IPS-20b (cell line): ENCODE data around the gene MAGEB17.

Experiments used
- H3K27ac ChIP-seq: one replicate; pipeline ENCODE4 v1.5.1; 2013; ENCODE audit warnings: low read length
- H3K27me3 ChIP-seq: 2 replicates; pipeline ENCODE4 v1.6.1; 2013; ENCODE audit warnings: mild to moderate bottlenecking, low read length, inconsistent platforms; ENCODE audit not compliant: insufficient read depth
- H3K36me3 ChIP-seq: 2 replicates; pipeline ENCODE4 v1.6.1; 2013; ENCODE audit warnings: low read depth, mild to moderate bottlenecking, inconsistent platforms, low read length, moderate library complexity; ENCODE audit not compliant: insufficient read depth
- H3K4me1 ChIP-seq: 2 replicates; pipeline ENCODE4 v1.6.1; 2013; ENCODE audit warnings: mild to moderate bottlenecking, control low read depth, inconsistent platforms, low read length, moderate library complexity; ENCODE audit not compliant: insufficient read depth
- H3K4me3 ChIP-seq: 2 replicates; pipeline ENCODE4 v1.5.1; 2013; ENCODE audit warnings: mild to moderate bottlenecking, low read length, inconsistent platforms
- H3K9ac ChIP-seq: 2 replicates; pipeline ENCODE4 v1.6.1; 2013; ENCODE audit warnings: low read depth, mild to moderate bottlenecking, inconsistent platforms, low read length, moderate library complexity
- H3K9me3 ChIP-seq: 2 replicates; pipeline ENCODE4 v1.6.1; 2013; ENCODE audit warnings: mild to moderate bottlenecking, low read depth, low read length, inconsistent platforms; ENCODE audit not compliant: insufficient read depth

Gene MAGEB17

DNA sequence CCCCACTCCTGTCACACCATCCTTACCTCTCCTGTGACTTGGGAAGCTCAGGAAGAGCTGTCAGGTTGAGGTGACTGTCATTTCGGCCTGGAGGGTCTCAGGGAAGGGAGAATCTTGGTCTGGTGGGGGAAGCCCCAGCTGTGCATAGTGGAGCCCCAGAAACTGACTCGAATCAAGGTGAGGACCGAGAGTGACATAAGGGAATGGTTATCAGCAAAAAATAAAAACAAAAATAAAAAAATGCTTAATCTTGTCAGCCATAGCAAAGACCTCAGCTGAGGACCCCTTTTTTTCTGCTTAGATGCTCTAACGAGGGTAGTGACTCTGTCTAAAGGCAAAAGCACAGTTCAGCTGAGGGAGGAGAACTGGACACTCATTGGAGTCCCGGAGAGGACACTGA lies at the start of gene MAGEB17:
Gene MAGEB17, plus strand, starts transcription at position 301 of the 400 bp plus-strand sequence. CDS start 2,902 bp downstream, outside the sequence.
- no peak within 1 kb of the TSS for H3K4me3 ChIP-seq
- no peaks in the 10 kb centered on the region for H3K9me3 ChIP-seq
- H3K9ac ChIP-seq: no peak within 1 kb of the TSS
- H3K36me3 ChIP-seq: no peaks in the 10 kb centered on the region
- no peak within 1 kb of the TSS for H3K27ac ChIP-seq
- H3K27me3 ChIP-seq: no peaks in the 10 kb centered on the region
- H3K4me1 ChIP-seq: no peaks in the 10 kb centered on the region

DNA sequence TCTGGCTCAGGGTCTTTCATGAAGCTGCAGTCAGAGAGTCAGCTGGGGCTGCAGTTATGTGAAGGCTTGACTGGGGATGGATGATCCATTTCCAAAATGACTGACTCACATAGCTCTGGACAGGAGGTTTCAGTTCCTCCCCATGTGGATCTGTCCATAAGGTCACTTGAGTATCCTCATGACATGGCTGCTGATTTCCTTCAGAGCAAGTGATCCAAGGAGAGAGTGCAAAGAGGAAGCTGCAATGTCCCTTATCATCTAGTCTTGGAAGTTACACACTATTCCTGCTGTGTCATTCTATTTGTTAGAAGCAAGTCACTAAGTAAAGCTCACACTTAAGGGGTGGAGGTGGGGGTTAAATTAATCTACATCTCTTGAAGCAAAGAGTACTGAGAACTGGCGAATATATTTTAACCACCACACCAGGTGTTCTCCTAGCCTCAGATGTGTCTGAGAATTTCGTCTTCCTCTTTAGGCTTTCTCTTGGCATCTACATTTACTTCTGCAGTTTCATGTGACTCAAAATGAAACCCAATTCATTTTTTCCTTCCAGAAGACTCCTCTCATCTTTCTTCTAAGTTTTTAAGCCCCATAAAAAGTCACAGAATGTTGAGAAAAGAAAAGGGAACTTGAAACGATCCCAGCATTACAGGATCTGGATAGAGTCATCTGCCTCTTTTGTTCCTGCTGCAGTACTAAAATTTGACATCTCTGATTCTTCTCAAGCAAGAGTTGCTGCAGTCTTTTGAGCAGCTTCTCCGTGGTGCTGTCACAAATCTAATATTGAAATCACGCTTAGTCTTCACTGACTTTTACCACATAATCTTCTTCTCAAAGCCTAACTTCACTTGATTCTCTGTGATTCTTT lies 47.7 kb upstream of the MAGEB17 start:
- Histone ChIP-seq H3K4me1 (peaks cover 5% of the 10 kb centered on the region; the same call in 1 of the 2 replicates), H3K27me3 (no peaks in the 10 kb centered on the region), H3K27ac (no peak overlapping the region), H3K9me3 (no peaks in the 10 kb centered on the region; the same call in 1 of the 2 replicates), H3K36me3 (no peaks in the 10 kb centered on the region), H3K4me3 (no peak overlapping the region), H3K9ac (no peak overlapping the region)

DNA sequence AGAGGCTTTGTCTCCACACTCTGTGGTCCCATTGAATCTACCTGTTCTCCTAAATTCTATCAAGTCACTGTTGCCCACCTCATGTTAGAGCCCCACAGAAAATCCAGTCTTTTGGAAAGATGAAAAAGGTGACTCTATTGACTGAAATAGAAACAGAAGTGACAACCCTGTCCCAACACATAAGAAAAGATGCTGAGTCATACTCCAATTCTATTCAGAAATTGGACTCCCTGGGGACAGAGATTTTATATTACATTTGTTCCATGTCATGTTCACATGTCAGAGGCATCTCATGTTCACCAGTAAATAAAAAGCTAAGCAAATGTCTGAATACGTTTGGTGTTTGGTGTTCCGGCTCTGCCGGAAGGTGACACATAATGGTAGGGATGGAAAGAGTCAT lies 46.9 kb upstream of the MAGEB17 start:
- Histone ChIP-seq H3K9me3 (no peaks in the 10 kb centered on the region; the same call in 1 of the 2 replicates), H3K27me3 (no peaks in the 10 kb centered on the region), H3K4me1 (peaks cover 5% of the 10 kb centered on the region; the same call in 1 of the 2 replicates), H3K27ac (no peak overlapping the region), H3K36me3 (no peaks in the 10 kb centered on the region), H3K4me3 (no peak overlapping the region), H3K9ac (no peak overlapping the region)

DNA sequence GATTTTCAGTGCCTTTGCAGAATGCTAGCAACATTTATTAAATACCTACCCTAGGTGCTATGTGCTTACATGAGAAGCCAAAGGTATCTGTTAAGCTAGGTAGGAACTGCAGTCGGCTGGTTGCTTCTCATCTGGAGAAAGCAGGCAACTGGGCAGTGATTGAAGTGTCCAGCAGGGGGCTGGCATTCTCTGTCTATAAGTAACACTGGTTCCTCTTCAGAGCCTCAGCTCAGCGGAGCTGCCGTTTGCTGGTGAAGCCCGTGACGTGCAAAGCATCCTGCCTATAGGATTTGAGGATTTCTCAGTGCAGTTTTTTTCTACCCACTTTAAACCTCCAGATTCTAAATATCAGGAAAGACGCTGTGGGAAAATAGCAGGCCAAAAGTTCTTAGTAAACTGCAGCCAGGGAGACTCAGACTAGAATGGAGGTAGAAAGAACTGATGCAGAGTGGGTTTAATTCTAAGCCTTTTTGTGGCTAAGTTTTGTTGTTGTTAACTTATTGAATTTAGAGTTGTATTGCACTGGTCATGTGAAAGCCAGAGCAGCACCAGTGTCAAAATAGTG lies 44.0 kb upstream of the MAGEB17 start, which contains the start of gene GRPR:
Gene GRPR, plus strand, starts transcription at position 344 of the 565 bp plus-strand sequence. CDS start 389 bp downstream, outside the sequence.
- H3K4me1 ChIP-seq: peaks cover 5% of the 10 kb centered on the region; the same call in 1 of the 2 replicates
- peak within 1 kb of the TSS; percentile 26 for H3K27ac ChIP-seq
- H3K9me3 ChIP-seq: no peaks in the 10 kb centered on the region
- no peaks in the 10 kb centered on the region for H3K27me3 ChIP-seq
- peak within 1 kb of the TSS; percentile 59 for H3K9ac ChIP-seq
- H3K36me3 ChIP-seq: no peaks in the 10 kb centered on the region
- peak within 1 kb of the TSS; percentile 59 for H3K4me3 ChIP-seq

DNA sequence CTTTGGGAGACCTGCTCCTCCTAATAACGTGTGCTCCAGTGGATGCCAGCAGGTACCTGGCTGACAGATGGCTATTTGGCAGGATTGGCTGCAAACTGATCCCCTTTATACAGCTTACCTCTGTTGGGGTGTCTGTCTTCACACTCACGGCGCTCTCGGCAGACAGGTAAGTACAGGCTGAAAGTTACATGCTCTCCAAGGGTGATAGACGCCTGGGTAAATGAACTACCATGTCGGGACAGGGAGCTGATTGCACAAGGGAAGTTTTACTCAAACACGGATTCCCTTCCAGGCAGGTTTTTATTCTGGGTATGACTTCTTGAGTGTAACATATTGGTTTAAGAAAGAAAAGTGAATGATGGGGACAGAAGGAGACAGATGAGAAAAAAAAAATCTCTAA lies 43.1 kb upstream of the MAGEB17 start:
- no peaks in the 10 kb centered on the region for H3K27me3 ChIP-seq

DNA sequence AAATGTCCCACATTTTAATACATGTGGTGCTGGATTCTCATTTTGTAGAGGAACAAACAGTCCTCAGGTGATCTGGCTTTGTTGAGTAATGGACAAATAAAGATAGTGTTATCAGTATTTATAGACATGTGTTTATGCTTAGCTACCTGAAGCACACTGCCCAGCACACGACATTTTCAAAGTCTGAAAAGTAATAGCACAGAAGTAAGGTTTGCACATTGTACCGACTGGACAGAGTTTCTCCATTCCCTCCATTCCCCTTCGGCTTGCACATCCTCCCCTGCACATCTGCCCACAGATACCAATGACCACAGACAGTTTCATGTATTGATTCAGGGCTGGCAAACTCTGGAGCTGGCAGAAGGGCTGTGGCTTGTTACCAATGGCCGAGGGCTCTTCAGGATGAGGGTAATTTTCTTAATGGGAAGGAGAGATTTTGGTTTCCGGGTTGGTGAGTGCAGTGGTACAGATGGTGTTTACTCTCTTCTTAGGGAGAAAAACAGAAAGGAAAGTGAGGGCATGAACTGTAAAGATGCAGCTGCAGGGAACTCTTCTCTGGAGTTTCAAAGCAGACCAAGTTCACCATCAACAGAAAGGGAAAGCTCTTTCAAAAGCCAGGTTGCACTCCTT lies 41.6 kb upstream of the MAGEB17 start:
- H3K27ac ChIP-seq: no peak overlapping the region
- H3K9me3 ChIP-seq: no peaks in the 10 kb centered on the region
- no peaks in the 10 kb centered on the region for H3K36me3 ChIP-seq
- peaks cover 5% of the 10 kb centered on the region; the same call in 1 of the 2 replicates for H3K4me1 ChIP-seq
- H3K4me3 ChIP-seq: peak overlapping the region; percentile 59
- no peaks in the 10 kb centered on the region for H3K27me3 ChIP-seq
- H3K9ac ChIP-seq: peak overlapping the region; percentile 59; the same call in 1 of the 2 replicates

More for the DNA sequence above, 43.1 kb upstream of the MAGEB17 start:
- H3K9ac ChIP-seq: peak overlapping the region; percentile 59
- H3K27ac ChIP-seq: no peak overlapping the region
- no peaks in the 10 kb centered on the region for H3K9me3 ChIP-seq
- peaks cover 5% of the 10 kb centered on the region; the same call in 1 of the 2 replicates for H3K4me1 ChIP-seq
- H3K4me3 ChIP-seq: peak overlapping the region; percentile 59
- H3K36me3 ChIP-seq: no peaks in the 10 kb centered on the region

DNA sequence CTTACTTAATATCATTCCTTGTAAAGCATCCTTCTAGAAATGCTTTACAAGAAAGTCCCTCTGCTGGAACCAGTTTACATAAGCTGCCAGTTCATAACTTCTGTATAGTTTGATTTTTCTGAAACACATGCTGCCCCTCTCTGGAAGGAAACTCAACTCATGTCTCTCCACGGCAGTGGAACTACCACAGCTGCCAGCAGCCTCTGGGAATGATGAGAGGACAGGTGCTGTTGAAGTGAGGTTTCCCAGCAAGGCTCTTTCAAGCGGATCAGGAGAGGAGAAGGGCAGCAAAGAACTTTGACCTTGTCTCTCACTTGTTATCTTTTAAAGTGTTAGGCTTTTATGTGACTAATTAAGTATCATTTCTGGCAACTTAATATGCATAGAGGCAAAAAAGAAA lies 36.6 kb upstream of the MAGEB17 start:
- H3K27ac ChIP-seq: no peak overlapping the region
- H3K4me3 ChIP-seq: no peak overlapping the region
- H3K4me1 ChIP-seq: 0 out of 2 replicates have a peak, but pooled peaks cover 2% of the 10 kb centered on the region
- H3K9me3 ChIP-seq: no peaks in the 10 kb centered on the region
- no peaks in the 10 kb centered on the region for H3K27me3 ChIP-seq
- no peak overlapping the region for H3K9ac ChIP-seq
- H3K36me3 ChIP-seq: no peaks in the 10 kb centered on the region

DNA sequence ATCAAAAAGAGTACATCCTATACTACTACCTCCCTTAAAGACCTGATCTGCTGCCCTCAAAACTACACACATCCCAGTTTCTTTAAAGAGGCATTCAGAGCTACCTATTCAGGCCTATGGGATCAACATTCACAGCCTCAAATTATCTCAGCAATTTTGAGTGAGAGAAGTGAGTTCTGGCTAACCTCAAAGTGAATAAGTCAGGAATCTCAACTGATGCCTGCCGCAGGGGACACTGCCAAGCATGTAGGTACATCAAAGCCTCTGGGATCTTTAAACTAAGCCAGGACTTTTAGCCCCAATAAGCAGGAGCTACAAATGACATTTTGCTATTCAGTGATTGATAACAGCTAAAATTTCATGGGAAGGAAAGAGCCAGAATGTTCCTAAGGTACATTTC lies 32.3 kb upstream of the MAGEB17 start:
- H3K4me3 ChIP-seq: no peak overlapping the region
- no peak overlapping the region for H3K27ac ChIP-seq

DNA sequence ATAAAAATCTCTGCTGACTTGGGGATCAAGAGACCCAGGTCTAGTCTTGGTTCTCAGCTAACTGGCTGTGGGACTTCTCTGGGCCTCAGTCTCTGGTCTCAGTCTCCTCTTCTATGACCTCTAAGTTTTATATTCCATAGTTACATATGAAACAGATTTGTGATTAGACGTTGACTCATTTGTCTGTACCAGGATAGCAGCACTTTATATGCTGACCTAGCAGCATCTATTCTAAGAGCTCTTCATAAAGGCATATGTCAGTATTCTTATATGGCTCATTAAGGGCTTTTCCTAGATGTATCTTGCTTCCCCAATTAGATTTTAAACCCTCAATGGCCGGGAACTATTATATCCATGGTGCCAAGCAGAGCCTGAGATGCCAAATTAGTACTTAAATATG lies 31.2 kb upstream of the MAGEB17 start:
- Histone ChIP-seq H3K4me1 (0 out of 2 replicates have a peak, but pooled peaks cover 2% of the 10 kb centered on the region), H3K4me3 (no peak overlapping the region), H3K9ac (no peak overlapping the region), H3K27me3 (no peaks in the 10 kb centered on the region), H3K27ac (no peak overlapping the region), H3K36me3 (no peaks in the 10 kb centered on the region), H3K9me3 (no peaks in the 10 kb centered on the region)

More for the DNA sequence above, 32.3 kb upstream of the MAGEB17 start:
- Histone ChIP-seq H3K4me1 (0 out of 2 replicates have a peak, but pooled peaks cover 2% of the 10 kb centered on the region), H3K9ac (no peak overlapping the region), H3K36me3 (no peaks in the 10 kb centered on the region), H3K27me3 (no peaks in the 10 kb centered on the region), H3K9me3 (no peaks in the 10 kb centered on the region)

DNA sequence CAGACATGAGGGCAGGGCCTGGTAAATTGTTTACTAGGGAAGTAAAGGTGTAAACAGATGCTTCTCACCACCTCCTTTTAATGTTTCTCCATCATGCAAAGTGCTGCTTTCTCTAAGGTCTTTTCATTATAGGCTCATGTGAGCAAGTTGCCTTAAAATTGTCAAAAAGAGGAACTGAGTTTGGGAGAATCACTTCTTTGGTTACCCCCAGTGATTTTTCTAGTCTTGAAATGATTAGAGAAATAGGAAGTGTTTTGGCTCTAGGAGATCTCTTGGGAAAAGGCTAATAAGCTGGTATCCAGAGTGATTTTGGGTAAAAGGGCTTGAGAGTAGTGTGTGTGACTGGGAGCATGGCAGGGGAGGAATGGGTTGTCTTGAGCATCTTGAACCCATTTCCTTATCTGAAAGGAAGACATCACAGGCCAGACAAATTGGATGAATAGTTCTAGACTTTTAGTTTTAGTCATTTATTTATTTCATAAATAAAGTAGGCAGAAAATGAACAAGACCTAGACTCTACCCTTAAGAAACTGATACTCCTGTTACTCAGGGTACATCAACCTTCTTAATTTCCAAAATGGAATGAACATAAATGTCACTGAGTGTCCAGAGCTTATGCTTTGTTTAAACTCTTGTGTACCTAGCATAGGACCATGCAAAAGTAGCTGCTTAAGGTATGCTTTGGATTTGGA lies 29.7 kb upstream of the MAGEB17 start:
- no peaks in the 10 kb centered on the region for H3K36me3 ChIP-seq
- H3K27me3 ChIP-seq: no peaks in the 10 kb centered on the region
- H3K4me3 ChIP-seq: no peak overlapping the region
- no peaks in the 10 kb centered on the region for H3K9me3 ChIP-seq
- H3K4me1 ChIP-seq: 0 out of 2 replicates have a peak, but pooled peaks cover 2% of the 10 kb centered on the region
- no peak overlapping the region for H3K27ac ChIP-seq
- H3K9ac ChIP-seq: no peak overlapping the region

- no peaks in the 10 kb centered on the region for H3K9me3 ChIP-seq
- H3K4me3 ChIP-seq: no peak overlapping the region
- 0 out of 2 replicates have a peak, but pooled peaks cover 2% of the 10 kb centered on the region for H3K4me1 ChIP-seq
- H3K36me3 ChIP-seq: no peaks in the 10 kb centered on the region
- no peaks in the 10 kb centered on the region for H3K27me3 ChIP-seq
- no peak overlapping the region for H3K9ac ChIP-seq
- H3K27ac ChIP-seq: no peak overlapping the region
These were observed 29.2 kb upstream of the MAGEB17 start for GRCh38 chrX:16138108-16138427.
